DMS 273 treated with DMSO at 0.1 percent for 48 hours (cell line): ENCODE data around the gene KCND2.

Experiments used
- DNase-seq: peaks from one replicate; lab custom pipeline; 2025; lab: John Stamatoyannopoulos, UW

KCND2 gene

DNA sequence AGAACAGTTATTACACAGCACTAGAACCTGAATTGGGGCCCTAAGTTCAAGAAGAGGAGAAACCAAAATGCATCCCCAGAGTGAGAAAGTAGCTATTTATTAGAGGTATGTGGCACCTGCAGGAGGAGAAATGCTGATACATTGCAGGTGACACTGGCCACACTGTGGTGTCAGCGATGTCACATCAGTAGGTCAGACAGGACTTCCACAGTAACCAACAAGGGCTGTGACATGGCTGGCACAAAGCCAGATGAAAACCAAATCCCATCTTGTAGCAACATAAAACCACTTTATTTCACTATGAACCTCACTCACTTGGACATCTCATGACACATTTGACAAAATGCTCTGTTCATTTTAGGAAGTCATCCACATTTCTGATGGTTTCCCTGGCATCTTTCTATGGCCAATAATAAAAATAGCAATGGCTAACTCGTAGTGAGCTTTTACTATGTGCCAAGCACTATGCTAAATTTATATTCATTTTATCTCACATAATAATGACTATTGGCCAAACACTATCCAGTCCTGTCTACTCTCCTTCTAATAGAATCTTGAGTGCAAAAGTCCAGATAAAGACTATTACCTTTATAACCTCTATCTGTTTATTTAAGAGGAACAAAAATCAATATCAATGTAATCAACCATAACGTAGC is 430.7 kb downstream of the KCND2 start:
- DNase-seq, result no peak

DNA sequence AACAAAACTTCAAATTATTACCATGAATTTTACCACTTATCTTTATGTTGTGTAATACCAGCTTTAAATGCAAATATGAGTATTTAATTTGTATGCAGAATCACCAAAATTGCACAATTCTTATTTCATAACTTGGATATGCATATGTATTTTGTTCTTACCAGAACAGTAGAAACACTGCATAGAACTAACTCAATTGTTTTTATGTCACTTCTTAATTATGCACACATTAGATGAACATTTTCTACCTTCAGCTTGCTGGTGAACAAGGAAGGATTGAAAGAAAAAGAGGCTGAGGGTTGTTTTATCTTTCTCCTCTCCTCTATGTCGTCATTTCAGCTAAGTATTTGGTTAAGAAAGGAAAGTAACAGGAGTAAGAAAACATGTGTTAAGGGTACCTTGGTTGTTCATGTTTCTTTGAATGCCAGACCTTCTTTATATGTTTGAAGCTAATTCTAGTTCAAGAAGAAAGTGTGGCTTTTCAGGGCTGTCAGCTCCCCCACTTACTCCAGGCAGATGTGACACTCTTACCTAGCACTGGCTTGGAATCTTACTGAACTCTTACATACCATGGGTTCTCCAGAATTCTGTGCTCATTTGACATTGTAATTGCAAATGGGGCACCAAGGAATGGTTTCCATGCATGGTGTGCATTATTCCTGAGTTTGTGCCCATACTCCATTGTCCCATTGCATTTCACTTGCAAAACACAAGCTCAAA is 436.4 kb downstream of the KCND2 start:
- no peak for DNase-seq

DNA sequence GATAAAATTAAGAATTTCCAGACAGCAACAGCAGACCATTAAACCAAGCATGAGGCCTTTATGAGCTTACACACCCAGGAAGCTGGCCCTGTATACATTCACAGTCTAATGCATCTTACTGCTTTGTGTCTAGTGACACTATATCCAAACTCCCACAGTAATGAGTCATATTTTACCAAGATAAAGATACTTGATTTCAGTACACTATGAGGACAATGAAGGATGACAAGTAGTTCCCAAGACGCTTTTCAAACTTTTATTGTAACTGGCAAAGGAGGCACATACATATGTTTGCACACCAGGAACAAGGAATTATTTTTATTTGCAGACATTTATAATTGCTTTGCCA is 437.0 kb downstream of the KCND2 start:
- DNase-seq, result no peak

DNA sequence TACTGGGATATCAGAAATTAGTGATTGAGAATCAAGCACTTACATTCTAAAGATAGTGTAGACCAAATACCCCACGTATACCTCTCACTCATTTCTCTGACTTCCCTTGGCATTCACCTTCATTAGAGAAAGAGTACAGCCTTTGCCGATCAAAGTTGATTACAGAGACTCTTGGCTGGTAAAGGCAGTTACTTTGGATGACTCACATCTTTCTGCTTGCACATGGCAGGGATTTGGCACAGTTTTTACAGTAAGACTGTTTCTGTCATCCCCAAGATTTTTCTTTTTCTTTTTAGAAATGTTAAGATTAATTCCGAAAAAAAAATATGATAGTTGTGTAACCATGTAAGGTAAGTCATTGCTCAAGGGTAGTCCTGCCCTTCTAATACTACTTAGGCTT is 442.0 kb downstream of the KCND2 start:
- no peak for DNase-seq

DNA sequence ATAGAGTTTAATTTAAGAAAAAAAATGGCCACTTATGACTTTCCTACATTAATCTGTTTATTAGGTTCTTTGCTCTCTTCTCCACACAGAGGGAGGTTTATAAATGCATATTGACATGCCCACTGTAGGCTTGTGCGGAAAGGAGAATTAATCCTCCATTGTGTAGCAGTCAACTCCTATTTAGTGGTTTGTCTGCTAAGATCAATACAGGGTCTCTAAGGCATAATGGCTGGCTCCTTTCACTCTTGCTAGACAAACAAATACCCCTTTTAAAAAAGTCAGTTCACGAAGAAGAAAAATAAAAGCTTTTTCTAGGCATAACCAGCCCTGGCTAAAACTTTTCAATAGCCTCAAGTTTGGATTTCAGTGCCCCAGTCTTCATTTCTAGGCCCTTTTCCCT is 443.3 kb downstream of the KCND2 start:
- no peak for DNase-seq

DNA sequence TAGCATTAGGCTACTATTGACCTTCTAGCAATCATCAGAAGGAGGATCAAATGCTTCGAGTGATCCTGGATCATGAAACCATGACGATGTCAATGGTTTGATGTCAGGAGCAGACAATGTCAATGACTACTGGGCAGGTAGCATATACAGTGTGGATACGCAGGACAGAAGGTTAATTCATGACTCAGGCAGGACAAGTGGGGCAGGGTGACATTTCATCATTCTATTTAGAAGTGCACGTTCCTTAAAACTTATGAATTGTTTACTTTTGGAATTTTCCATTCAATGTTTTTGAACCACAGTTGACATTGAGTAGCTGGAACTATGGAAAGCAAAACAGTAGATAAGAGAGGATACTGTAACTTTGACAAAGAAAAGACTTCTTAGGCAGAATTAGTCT is 444.2 kb downstream of the KCND2 start:
- DNase-seq, result no peak

DNA sequence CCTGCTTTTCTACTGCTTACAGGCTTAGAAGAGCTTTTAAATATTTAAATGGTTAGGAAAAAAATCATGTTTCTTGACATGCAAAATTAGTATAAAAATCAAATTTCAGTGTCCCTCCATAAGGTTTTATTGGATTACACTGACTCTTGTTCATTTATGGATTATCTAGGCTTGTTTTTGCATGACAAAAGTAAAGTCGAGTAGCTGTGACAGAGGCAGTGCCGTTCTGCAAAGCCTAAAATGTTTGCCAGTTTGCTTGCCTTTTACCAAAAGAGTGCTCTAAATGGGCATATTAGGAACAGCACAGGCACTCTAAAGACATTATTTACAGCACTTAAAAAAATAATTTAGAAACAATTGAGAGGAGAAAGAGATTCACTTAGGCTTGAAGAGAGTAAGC is 445.4 kb downstream of the KCND2 start:
- DNase-seq, result no peak

DNA sequence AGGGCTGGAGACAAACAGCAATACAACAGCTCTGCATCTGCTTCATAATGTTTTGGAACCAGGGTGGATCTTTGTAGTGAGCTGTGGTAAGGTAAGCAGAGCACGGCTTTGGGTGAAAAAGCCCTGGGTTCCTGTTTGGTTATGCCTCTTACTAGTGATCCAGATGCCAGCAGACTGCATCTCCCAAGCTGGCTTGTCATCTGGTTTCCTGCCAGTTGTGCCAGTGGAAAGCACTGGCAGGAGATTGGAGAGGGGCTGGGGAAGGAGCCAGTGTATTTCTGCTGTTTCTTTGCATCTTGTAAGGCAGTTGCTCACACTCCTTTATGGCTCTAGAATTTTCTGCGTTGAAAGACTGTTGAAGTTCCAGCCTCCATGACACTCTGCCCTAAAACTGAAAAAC is 447.3 kb downstream of the KCND2 start:
- no peak for DNase-seq

DNA sequence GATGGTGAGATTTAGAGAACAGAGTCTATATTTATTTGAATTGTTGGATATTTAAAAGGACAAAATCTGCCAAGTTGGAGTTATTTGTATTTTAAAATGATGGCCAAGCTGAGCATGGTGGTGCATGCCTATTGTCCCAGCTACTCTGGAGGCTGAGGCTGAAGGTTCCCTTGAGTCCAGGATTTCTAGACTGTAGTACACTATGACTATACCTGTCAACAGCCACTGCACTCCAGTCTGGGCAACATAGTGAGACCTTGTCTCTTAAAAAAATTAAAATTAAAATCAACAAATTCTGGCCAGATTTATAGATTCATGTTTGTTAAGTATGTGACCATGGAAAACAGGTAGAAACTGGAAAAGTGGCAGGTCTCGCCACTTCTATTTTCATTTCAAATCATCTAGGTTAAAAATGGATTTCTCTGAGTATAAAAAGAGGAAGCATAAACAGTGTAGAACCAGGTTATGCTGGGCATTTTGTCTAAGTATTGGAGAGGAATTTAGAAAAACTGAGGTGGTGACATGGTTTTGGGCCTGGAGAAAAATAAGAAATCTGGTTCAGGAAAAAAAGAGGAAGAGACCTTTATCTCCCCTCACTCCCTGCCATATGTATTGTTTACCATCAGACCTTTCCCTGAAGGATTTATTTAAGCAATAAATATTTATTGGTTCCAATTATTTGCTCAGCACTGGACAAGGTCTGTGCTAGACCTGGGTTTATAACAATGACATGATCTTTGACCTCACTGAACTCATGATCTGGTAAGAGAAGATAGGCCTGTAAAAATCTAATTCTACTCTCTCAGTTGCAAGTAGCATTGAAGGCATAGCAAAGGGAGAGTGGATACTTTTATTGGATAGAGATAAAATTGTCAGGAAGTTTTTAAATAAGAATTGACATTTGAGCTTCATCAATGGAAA is 450.8 kb downstream of the KCND2 start:
- no peak for DNase-seq

DNA sequence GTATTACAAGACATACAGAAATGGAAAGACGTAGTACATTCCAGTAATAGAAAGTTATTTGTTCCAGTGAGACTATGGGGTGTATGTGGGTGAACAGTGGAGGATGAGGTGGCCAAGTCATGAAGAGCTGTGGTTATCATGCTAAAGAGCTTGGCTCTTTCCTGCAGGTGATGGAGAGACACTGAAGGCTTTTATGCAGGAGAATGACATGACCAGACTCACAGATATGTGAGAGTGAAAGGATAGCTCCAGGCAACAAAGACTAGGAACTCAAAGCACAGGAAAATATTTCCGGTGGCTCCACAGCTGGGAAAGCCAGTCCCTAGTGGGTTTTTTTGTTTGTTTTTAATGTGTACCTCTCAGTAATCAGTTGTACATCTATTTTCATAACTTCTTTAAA is 451.5 kb downstream of the KCND2 start:
- DNase-seq, result no peak

DNA sequence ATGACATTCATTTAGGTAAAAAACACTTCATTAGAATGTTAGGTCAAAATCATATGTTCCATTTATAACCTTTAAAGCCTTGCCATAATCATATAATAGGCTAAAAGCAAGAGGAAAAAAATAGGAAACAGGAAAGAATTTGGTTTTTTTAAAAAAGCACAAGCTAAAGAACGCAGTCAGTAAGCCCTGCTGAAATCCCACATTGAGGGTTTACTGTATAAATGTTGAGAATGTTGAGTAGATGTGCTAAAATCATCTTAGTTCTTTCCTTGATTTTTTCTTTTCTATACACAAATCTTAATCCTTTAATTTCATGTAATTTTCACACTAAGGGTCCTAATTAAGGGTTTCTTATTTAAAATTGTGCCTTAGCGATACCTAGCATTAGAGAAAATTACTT is 452.0 kb downstream of the KCND2 start:
- no peak for DNase-seq

DNA sequence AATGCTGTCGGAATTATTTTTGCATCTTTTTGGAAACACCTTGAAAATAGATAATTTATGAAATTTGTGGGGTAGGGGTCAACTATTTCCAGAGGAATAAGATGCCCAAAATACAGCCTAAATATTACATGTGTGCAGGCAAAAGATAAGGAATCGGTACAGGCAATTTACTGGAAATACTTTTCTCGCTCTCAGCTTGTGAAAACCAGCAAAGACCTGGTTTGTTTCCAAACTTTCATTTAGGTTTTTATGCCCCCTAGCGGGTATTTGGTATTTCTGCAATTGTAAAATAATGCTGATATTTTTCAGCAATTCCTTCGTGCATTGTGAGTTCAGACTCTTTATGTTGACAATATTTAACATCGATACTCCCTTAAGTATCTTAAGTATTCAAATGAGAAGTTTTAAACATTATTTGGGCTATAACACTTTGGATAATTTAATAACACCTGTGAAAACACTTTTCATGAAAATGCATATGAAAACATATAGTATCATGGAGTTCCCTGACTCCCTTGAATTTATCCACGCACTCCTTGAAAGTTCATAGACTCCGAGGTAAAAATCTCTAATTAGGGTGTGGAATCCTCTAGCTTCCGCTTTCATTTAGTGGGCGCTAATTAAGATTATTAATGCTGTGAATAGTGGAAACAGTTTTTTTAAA is 452.5 kb downstream of the KCND2 start:
- DNase-seq, result no peak

DNA sequence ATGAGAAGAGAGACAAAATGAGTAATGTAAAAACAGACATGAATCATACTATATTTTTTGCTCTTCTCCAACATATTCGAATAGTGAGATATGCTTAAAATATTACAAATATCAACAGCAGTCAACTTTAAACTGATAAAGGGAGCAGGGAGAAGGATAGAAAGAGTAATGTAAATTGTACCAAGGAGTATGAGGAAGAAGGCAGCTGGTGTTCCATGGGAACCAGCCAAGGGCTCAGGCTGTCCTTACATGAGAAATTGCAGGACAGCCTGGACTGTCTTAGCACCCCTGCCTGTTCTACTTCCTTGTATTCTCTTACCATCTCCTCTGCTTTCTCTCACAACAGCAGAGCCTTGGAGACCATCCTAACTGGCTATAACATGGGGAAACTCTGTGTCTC is 456.3 kb downstream of the KCND2 start:
- DNase-seq, result no peak

DNA sequence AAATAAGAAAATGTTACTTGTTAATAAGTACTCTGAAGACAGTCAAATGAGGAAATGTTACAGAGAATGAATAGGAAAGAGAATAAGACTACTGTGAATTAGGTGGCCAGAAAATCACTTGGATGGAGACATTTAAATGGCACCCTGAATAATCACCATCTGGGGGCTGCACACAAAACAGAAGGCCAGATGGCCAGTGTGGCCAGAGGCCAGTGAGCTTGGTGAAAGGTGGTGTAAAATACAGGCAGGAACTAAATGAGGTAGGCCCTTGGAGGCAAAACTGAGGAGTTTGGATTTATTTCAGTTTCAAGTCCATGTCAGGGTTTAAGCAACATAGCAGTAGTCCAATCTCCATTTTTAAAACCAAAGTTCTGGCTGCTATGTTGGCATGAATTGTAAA is 458.3 kb downstream of the KCND2 start:
- DNase-seq, result peak; percentile 17

DNA sequence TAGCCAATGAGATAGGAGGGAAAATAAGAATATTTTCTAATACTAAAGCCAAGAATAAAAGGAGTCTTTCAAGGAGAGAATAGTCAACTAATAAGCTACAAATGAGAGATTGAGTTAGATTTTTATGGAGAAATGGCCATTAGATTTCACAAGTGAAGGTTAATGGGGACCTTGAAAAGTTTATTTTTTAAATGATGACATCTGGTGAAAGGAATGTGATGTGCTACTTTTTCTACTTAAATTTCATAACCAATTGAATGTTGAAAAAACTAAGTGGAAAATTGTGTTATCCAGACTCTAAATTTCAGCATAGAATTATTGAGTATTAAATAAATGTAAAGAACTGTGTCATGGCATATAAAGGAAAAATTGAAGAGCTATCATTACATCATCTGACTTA is 459.3 kb downstream of the KCND2 start:
- DNase-seq, result no peak

DNA sequence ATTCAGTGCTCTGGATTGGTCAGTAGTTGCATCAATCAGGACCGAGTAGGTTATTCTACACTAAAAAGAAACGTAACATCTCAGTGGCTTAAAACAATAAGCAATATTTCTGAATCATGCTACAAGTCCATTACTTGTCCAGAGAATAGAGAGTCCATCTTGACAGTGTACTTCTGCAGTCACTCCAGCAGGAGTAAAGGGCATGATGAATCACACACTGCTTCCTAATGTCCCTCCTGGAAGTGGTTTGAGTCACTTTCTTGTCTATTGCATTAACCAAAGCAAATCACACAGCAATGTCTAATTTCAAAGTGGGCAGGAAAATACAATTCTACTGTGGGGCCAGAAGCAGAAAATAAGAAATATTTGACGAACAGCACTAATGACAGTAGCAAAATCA is 460.2 kb downstream of the KCND2 start:
- no peak for DNase-seq

DNA sequence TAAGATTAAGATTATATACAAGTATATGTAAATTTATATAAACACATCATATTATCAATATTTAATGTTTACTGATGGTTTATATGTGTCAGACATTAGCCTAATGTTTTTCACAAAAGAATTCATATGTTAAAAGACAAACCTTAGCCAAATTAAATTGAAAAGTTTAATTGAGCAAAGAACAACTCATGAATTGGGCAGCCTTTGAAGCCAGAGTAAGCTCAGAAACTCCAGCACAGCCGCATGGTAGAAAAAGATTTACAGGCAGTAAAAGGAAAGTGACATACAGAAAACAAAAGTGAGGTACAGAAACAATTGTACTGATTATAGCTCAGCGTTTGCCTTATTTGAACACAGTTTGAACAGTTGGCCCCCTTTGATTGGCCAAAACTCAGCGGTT is 460.9 kb downstream of the KCND2 start:
- DNase-seq, result no peak

DNA sequence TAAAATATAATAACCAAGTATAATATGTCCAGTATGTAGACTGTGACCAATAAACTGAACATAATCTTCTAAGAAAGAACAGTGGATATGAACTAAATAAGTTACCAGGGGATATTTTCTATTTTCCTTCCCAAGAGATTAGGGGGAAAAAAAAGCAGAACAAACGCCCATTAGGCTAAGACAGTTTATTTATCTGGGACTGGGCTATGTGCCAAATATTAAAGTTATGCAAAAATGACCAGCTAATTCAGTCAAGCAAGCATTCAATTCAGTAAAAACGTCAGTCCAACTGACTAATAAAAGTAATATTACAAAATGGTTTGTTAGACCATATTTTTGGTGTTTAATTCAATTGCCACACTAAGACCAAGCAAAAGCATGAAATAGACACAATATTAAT is 462.8 kb downstream of the KCND2 start:
- DNase-seq, result no peak

DNA sequence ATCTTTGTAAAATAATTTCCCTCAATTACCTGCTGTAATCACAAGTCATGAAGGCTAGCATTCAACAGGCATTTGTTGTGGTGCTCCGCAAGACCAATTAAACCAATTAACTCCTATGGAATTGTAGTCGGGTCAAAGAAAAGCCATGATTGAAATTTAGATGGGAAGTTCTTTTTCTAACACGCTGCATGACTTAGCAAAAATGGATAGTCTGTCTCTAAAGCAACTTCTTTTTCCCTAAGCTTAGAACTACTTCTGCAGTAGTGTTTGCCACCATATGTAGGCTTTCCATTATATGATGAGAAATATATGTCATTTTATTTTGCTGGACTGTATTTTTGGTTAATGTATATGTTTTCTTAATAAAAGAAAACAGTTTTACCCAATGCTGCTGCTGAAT is 465.8 kb downstream of the KCND2 start:
- no peak for DNase-seq

DNA sequence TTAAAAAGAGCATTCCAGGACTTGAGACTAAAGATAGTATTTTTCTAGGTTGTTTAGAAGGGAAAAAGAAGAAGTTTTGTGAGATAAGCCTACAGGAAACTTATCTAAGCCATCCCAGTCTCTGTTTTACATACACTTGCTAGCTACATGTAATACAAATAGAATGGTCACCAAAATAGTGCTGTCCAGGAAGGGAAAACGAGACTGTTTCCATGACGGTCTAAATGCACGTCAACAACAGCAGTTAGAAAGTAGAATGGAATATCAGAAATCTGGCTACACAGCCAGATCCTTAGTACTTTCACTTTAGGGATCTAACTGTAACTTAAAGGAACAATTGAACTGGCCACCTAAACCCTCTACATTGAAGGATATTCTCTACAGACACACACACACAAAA is 467.4 kb downstream of the KCND2 start:
- DNase-seq, result no peak

DNA sequence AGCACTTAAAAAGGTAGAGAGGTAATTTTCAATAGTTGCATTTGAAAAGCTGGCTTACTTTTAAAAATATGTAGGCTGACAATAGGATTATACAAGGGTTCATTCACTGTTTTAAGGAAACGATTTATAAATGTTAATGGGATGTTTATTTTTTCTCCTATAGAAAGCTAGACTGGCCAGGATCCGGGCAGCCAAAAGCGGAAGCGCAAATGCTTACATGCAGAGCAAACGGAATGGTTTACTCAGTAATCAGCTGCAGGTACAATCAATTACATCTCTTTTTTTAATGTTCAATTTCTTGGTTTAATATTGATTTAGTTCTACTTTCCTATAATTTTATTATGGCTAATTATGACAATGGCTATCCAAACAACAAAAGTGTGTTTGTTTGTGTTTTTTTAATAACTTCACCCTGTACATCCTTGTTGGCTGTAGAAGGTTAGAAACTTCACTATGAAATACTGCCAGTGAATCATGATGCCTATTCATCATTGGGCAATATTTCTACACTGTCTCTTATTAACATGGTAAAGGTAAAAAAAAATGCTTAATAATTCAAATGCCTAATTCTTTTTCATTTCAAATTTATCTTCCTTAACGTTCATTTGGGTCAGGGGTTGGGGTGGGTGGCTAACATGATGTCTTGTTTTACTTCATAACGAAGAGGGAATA is 468.5 kb downstream of the KCND2 start:
- no peak for DNase-seq

DNA sequence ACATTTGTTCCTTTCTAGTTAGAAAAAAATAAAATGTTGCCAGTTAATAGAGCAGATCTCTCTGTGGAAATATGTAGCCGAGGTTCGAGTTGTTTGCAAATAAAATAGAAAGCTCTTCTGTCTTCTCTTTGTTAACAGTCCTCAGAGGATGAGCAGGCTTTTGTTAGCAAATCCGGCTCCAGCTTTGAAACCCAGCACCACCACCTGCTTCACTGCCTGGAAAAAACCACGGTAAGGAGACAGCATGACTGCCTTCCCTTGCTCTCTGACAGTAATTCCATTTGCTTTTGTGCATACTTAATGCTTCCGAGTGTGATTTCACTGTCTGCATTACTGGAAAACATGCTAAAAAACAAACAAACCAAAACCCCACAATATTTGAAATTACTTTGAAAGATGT is 469.4 kb downstream of the KCND2 start:
- no peak for DNase-seq
